ENCODE data around the gene DPP9. TPM values are rescaled to one million over a fixed set of nuclear protein-coding genes. Genes with fewer than 3 reads are reported as not detected.

DPP9 gene
- total and polyA plus RNA-seq, 2 of the 13 experiments (the other 11 are each of a cell fraction or from before 2014, with no cell fraction given): 8.4 to 25.8 TPM

- TF ChIP-seq EP300 (IDR thresholded peaks at IDR 0.05; ENCODE audit: low read depth in 2 of 2, low read length in 2 of 2) (no peak; a peak in 1 of 4 replicates), EP300 (CRISPR knock-in tag; IDR thresholded peaks at IDR 0.05; ENCODE audit: borderline replicate concordance) (peak; percentile 94), ZNF383 (CRISPR knock-in tag; IDR thresholded peaks at IDR 0.05; ENCODE audit: borderline replicate concordance) (peak; percentile 69; the same call in 1 of the 2 replicates), ZFP82 (CRISPR knock-in tag; IDR thresholded peaks at IDR 0.05; ENCODE audit: borderline replicate concordance) (peak; percentile 100), HNF4G (IDR thresholded peaks at IDR 0.05; ENCODE audit: borderline replicate concordance, low read depth, low read length) (peak; percentile 83), HNF4G (CRISPR knock-in tag; IDR thresholded peaks at IDR 0.05; ENCODE audit: borderline replicate concordance, low read depth) (peak; percentile 99), HNRNPLL (IDR thresholded peaks at IDR 0.05; ENCODE audit: low read depth, low read length, poor library complexity, severe bottlenecking) (no peak), CENPX (CRISPR knock-in tag; IDR thresholded peaks at IDR 0.05) (peak; percentile 97), HES4 (CRISPR knock-in tag; IDR thresholded peaks at IDR 0.05; ENCODE audit: borderline replicate concordance) (peak; percentile 100), GATAD1 (CRISPR knock-in tag; IDR thresholded peaks at IDR 0.05) (peak; percentile 93), ZNF607 (CRISPR knock-in tag; IDR thresholded peaks at IDR 0.05; ENCODE audit: borderline replicate concordance) (peak; percentile 100), ZNF619 (CRISPR knock-in tag; IDR thresholded peaks at IDR 0.05) (peak; percentile 100), RCOR2 (CRISPR knock-in tag; IDR thresholded peaks at IDR 0.05) (peak; percentile 99), ONECUT2 (CRISPR knock-in tag; IDR thresholded peaks at IDR 0.05) (peak; percentile 95), YY1 (IDR thresholded peaks at IDR 0.05; ENCODE audit: insufficient read depth, insufficient replicate concordance, low read depth, low read length) (peak; percentile 75), RFXAP (CRISPR knock-in tag; IDR thresholded peaks at IDR 0.05; ENCODE audit: borderline replicate concordance) (peak; percentile 99), ZNF446 (CRISPR knock-in tag; IDR thresholded peaks at IDR 0.05) (peak; percentile 100), ZNF879 (CRISPR knock-in tag; IDR thresholded peaks at IDR 0.05) (peak; percentile 100), RORA (CRISPR knock-in tag; IDR thresholded peaks at IDR 0.05) (peak; percentile 99; the same call in 1 of the 2 replicates), TP53 (CRISPR knock-in tag; conservative IDR thresholded peaks at IDR 0.05) (peak; percentile 99), ADNP (CRISPR knock-in tag; IDR thresholded peaks at IDR 0.05) (0 out of 2 replicates have a peak, but pooled peaks have one; percentile 53), ZNF782 (CRISPR knock-in tag; IDR thresholded peaks at IDR 0.05; ENCODE audit: borderline replicate concordance) (peak; percentile 100), ZNF333 (CRISPR knock-in tag; IDR thresholded peaks at IDR 0.05; ENCODE audit: borderline replicate concordance) (peak; percentile 100), EHMT2 (IDR thresholded peaks at IDR 0.05; ENCODE audit: borderline replicate concordance, low read depth, low read length) (peak; percentile 100), STAT5B (CRISPR knock-in tag; IDR thresholded peaks at IDR 0.05) (peak; percentile 100), ZNF251 (CRISPR knock-in tag; IDR thresholded peaks at IDR 0.05) (peak; percentile 100), NFYC (CRISPR knock-in tag; IDR thresholded peaks at IDR 0.05) (peak; percentile 78), MXD3 (CRISPR knock-in tag; IDR thresholded peaks at IDR 0.05) (peak; percentile 100)
- TF ChIP-seq, protein P1, sequence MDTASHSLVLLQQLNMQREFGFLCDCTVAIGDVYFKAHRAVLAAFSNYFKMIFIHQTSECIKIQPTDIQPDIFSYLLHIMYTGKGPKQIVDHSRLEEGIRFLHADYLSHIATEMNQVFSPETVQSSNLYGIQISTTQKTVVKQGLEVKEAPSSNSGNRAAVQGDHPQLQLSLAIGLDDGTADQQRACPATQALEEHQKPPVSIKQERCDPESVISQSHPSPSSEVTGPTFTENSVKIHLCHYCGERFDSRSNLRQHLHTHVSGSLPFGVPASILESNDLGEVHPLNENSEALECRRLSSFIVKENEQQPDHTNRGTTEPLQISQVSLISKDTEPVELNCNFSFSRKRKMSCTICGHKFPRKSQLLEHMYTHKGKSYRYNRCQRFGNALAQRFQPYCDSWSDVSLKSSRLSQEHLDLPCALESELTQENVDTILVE (CRISPR knock-in tag; IDR thresholded peaks at IDR 0.05): peak; percentile 100
- TF ChIP-seq, protein P2, sequence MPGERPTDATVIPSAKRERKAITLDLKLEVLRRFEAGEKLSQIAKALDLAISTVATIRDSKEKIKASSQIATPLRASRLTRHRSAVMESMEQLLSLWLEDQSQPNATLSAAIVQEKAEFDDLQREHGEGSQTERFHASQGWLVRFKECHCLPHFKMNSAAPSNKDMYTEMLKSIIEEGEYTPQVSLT (CRISPR knock-in tag; IDR thresholded peaks at IDR 0.05; ENCODE audit: borderline replicate concordance, low read depth): peak; percentile 100
Observed at GRCh38 chr19:4768934-4769777, 45.5 kb upstream of the DPP9 start (continued).
